CD8-positive, alpha-beta memory T cell (primary cell): Measurements from ENCODE around the gene NYAP1. TPM values are rescaled to one million over a fixed set of nuclear protein-coding genes. Genes with fewer than 3 reads are reported as not detected.
"Not testable (repeated sequence)": the region's sequence is repeated elsewhere in the genome, so short reads cannot be mapped to it uniquely, and the experiment has no call there.

Experiments
- CTCF ChIA-PET: fragments of 350-600 bp; sonication (Branson Sonifier 250); formaldehyde crosslinking; loops from one replicate; lab custom pipeline; 2021; ENCODE audit warnings: antibody characterized with exemption; lab: Charles Lee
- POLR2A ChIA-PET: fragments of 350-600 bp; sonication (Branson Sonifier 250); formaldehyde crosslinking; loops from one replicate; lab custom pipeline; 2021; ENCODE audit warnings: antibody characterized with exemption; lab: Charles Lee
- DNase-seq, 5 donors: peaks; one replicate each; pipeline versions ENCODE4 v3.0.0 to v3.0.0-alpha.2; 2020 to 2022; ENCODE audit warnings: mixed read lengths in 1 of 5
- H3K27ac ChIP-seq: one replicate; pipeline ENCODE4 v1.7.0; 2013; ENCODE audit warnings: low read depth, mild to moderate bottlenecking, low read length, moderate library complexity
- H3K27me3 ChIP-seq: 2 replicates; pipeline ENCODE4 v1.7.0; 2013; ENCODE audit warnings: low read length, mild to moderate bottlenecking; ENCODE audit not compliant: insufficient read depth, poor library complexity, severe bottlenecking
- H3K36me3 ChIP-seq: 2 replicates; pipeline ENCODE4 v1.7.0; 2013; ENCODE audit warnings: mild to moderate bottlenecking, low read length, moderate library complexity; ENCODE audit not compliant: insufficient read depth
- H3K4me1 ChIP-seq: 2 replicates; pipeline ENCODE4 v1.7.0; 2013; ENCODE audit warnings: mild to moderate bottlenecking, low read length, moderate library complexity; ENCODE audit not compliant: insufficient read depth
- H3K4me3 ChIP-seq: 2 replicates; pipeline ENCODE4 v1.7.0; 2013; ENCODE audit warnings: mild to moderate bottlenecking, low read length
- H3K9me3 ChIP-seq: 2 replicates; pipeline ENCODE4 v1.7.0; 2013; ENCODE audit warnings: mild to moderate bottlenecking, low read length
- H3K27ac Mint-ChIP-seq, 8 donors: one replicate each; pipeline ENCODE4 v1.8.0; 2020 to 2021; ENCODE audit warnings: mixed read lengths in 8 of 8, mild to moderate bottlenecking in 6 of 8, inconsistent platforms in 3 of 8, moderate library complexity in 3 of 8
- H3K27me3 Mint-ChIP-seq, 2 donors: one replicate each; pipeline ENCODE4 v1.8.0; 2020 to 2021; ENCODE audit warnings: mixed read lengths in 2 of 2, mild to moderate bottlenecking in 1 of 2, moderate library complexity in 1 of 2
- H3K36me3 Mint-ChIP-seq, 3 donors: one replicate each; pipeline ENCODE4 v1.8.0; 2020 to 2021; ENCODE audit warnings: mixed read lengths in 3 of 3, inconsistent platforms in 1 of 3, mild to moderate bottlenecking in 1 of 3
- H3K4me1 Mint-ChIP-seq, 3 donors: one replicate each; pipeline ENCODE4 v1.8.0; 2020 to 2021; ENCODE audit warnings: mixed read lengths in 3 of 3, inconsistent platforms in 1 of 3, mild to moderate bottlenecking in 1 of 3
- H3K4me3 Mint-ChIP-seq, 7 donors: one replicate each; pipeline ENCODE4 v1.8.0; 2020 to 2021; ENCODE audit warnings: mixed read lengths in 7 of 7, mild to moderate bottlenecking in 6 of 7, moderate library complexity in 4 of 7, inconsistent platforms in 2 of 7
- H3K9me3 Mint-ChIP-seq, 5 donors: one replicate each; pipeline ENCODE4 v1.8.0; 2020 to 2022; ENCODE audit warnings: mixed read lengths in 5 of 5, mild to moderate bottlenecking in 3 of 5, moderate library complexity in 2 of 5, inconsistent platforms in 1 of 5
- polyA plus RNA-seq: library from polyadenylated mRNA; unstranded; fragments of 300-500 nt; fragmentation: Illumina TruSeq; gene quantifications from one replicate; pipeline ENCODE4 v1.2.3, GENCODE V29; 2021
- total RNA-seq, 2 experiments: library from RNA; stranded (reverse); gene quantifications; one replicate each; pipeline ENCODE4 v1.2.3, GENCODE V29; 2021

The NYAP1 gene
- total and polyA plus RNA-seq, 3 experiments from 2014 or later = 0.13 to 0.18 TPM; not detected in 1

DNA sequence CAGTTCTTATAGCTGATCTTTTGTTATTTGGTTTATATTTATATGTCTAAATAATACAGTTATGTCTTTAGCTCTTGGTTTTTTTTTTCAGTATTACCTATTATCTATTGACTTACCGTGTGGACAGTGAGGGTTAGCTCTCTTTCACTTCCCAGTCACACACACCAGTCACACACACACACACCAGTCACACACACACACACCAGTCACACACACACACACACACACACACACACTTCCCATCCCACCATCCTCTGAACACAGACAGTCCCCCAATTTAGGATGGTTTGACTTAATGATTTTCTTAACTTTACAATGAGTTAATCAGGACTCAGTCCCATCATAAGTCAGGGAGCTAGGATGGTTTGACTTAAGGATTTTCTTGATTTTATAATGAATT, 36.4 kb downstream of the NYAP1 start:
- no peak overlapping the region for H3K4me3 ChIP-seq
- no peak overlapping the region for H3K27ac Mint-ChIP-seq
- DNase-seq = no peak
- H3K9me3 ChIP-seq = no peaks in the 10 kb centered on the region
- no peak overlapping the region for H3K4me3 Mint-ChIP-seq
- H3K27me3 ChIP-seq = no peaks in the 10 kb centered on the region
- no peak overlapping the region for H3K27ac ChIP-seq
- H3K9me3 Mint-ChIP-seq = no peaks in the 10 kb centered on the region
- no peaks in the 10 kb centered on the region for H3K36me3 ChIP-seq
- H3K36me3 Mint-ChIP-seq = no peaks in the 10 kb centered on the region
- peaks cover 26 to 28% (median 26%) of the 10 kb centered on the region in 3 donors for H3K4me1 Mint-ChIP-seq
- ChIA-PET CTCF (interaction anchor here (1.0 to 1.3 kb wide), 3 partner anchors 40 to 51 kb away, joined by 3 read pairs; partner anchors contain the start of gene TSC22D4), POLR2A (interaction anchor here (0.9 kb wide), 1 partner anchor 429 kb away, joined by 3 read pairs; no protein-coding TSS in a partner anchor)
- peaks cover 26% of the 10 kb centered on the region for H3K4me1 ChIP-seq
- H3K27me3 Mint-ChIP-seq = no peaks in the 10 kb centered on the region

- no peak overlapping the region for H3K27ac ChIP-seq
- H3K4me1 ChIP-seq = peaks cover 16% of the 10 kb centered on the region
- Mint-ChIP-seq H3K27ac (no peak overlapping the region), H3K4me3 (no peak overlapping the region), H3K27me3 (no peaks in the 10 kb centered on the region), H3K4me1 (peaks cover 16 to 19% (median 17%) of the 10 kb centered on the region in 3 donors), H3K9me3 (no peaks in the 10 kb centered on the region), H3K36me3 (no peaks in the 10 kb centered on the region)
- POLR2A ChIA-PET = no interaction called here
- H3K36me3 ChIP-seq = no peaks in the 10 kb centered on the region
- H3K4me3 ChIP-seq = no peak overlapping the region
- no peak for DNase-seq
- H3K27me3 ChIP-seq = no peaks in the 10 kb centered on the region
- CTCF ChIA-PET = interaction anchor here (1.3 kb wide), 1 partner anchor 42 kb away, joined by 3 read pairs; the partner anchor contains the start of gene TSC22D4
- no peaks in the 10 kb centered on the region for H3K9me3 ChIP-seq
Observed at GRCh38 chr7:100521076-100521475, 37.3 kb downstream of the NYAP1 start.

- not testable (repeated sequence) for H3K36me3 Mint-ChIP-seq
- CTCF ChIA-PET = interaction anchor here (1.0 kb wide), 1 partner anchor 13 kb away, joined by 3 read pairs; no protein-coding TSS in a partner anchor
Observed at GRCh38 chr7:100521909-100522593, 38.3 kb downstream of the NYAP1 start.

DNA sequence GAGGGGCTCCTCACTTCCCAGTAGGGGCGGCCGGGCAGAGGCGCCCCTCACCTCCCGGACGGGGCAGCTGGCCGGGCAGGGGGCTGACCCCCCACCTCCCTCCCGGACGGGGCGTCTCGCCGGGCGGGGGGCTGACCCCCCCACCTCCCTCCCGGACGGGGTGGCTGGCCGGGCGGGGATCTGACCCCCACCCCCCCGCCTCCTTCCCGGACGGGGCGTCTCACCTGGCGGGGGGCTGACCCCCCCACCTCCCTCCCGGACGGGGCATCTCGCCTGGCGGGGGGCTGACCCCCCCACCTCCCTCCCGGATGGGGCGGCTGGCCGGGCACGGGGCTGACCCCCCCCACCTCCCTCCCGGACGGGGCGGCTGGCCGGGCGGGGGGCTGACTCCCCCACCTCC, 39.5 kb downstream of the NYAP1 start:
- H3K27me3 Mint-ChIP-seq, H3K9me3 Mint-ChIP-seq, H3K36me3 ChIP-seq, CTCF ChIA-PET, H3K4me3 Mint-ChIP-seq, H3K27me3 ChIP-seq, H3K27ac ChIP-seq, H3K4me3 ChIP-seq, DNase-seq, H3K4me1 Mint-ChIP-seq, H3K27ac Mint-ChIP-seq, H3K36me3 Mint-ChIP-seq, H3K4me1 ChIP-seq, H3K9me3 ChIP-seq, POLR2A ChIA-PET: not testable (repeated sequence)

More at GRCh38 chr7:100521909-100522593, 38.3 kb downstream of the NYAP1 start:
- H3K4me3 ChIP-seq, H3K27me3 ChIP-seq, H3K4me1 ChIP-seq, H3K36me3 ChIP-seq, H3K4me3 Mint-ChIP-seq, H3K27ac ChIP-seq, H3K27me3 Mint-ChIP-seq, H3K9me3 Mint-ChIP-seq, DNase-seq, POLR2A ChIA-PET, H3K27ac Mint-ChIP-seq, H3K9me3 ChIP-seq: not testable (repeated sequence)
- H3K4me1 Mint-ChIP-seq = peaks cover 8 to 11% (median 9%) of the 10 kb centered on the region in 3 donors

GRCh38 chr7:100528108-100528866, 44.6 kb downstream of the NYAP1 start:
- H3K9me3 Mint-ChIP-seq, H3K4me1 Mint-ChIP-seq, DNase-seq, H3K27ac Mint-ChIP-seq, H3K9me3 ChIP-seq, H3K27me3 Mint-ChIP-seq, H3K4me1 ChIP-seq, H3K36me3 Mint-ChIP-seq, H3K4me3 Mint-ChIP-seq, POLR2A ChIA-PET, H3K27ac ChIP-seq, H3K4me3 ChIP-seq, H3K36me3 ChIP-seq, H3K27me3 ChIP-seq: not testable (repeated sequence)
- CTCF ChIA-PET = interaction anchor here (1.2 kb wide), 1 partner anchor 82 kb away, joined by 3 read pairs; no protein-coding TSS in a partner anchor

DNA sequence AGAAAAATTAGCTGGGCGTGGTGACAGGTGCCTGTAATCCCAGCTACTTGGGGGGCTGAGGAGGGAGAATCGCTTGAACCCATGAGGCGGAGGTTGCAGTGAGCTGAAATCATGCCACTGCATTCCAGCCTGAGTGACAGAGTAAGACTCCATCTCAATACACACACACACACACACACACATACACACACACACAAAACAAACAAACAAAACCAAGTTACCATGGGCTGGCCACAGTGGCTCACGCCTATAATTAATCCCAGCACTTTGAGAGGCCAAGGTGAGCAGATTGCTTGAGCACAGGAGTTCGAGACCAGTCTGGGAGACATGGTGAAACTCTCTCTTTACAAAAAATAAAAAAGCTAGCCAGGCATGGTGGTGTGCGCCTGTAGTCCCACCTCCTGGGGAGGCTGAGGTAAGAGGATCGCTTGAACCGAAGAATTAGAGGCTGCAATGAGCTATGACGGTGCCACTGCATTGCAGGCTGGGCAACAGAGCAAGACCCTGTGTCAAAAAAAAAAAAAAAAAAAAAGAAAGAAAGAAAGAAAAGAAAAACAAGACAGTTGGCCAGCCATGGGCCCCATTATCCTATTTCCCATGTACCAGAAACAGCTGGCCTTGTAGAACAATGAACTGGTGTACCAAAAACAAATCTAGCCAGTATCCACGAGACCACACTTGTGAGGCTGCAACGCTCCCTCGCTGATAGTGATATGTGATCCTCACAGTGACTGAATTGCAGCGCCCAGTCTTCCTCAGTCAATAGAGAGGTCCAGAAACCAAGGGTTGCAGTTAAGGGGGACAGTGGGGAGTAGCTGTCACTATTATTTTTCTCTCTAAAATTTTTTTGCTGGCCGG, 48.7 kb downstream of the NYAP1 start:
- H3K4me1 Mint-ChIP-seq = no peaks in the 10 kb centered on the region
- no peak for DNase-seq

DNA sequence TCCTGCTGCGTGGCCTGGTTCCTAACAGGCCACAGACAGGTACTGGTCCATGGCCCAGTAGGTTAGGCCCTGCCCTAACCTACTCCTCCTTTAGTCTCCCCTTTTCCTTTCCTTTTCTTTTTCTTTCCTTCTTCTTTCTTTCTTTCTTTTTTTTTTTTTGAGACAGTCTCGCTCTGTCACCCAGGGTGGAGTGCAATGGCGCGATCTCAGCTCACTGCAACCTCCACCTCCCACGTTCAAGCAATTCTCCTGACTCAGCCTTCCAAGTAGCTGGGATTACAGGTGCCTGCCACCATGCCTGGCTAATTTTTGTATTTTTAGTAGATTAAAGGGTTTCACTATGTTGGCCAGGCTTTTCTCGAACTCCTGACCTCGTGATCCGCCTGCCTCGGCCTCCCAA, 52.3 kb downstream of the NYAP1 start:
- H3K27ac Mint-ChIP-seq, H3K36me3 ChIP-seq, H3K27me3 ChIP-seq, H3K4me3 Mint-ChIP-seq, H3K27ac ChIP-seq, H3K9me3 ChIP-seq, H3K9me3 Mint-ChIP-seq, H3K27me3 Mint-ChIP-seq, CTCF ChIA-PET, H3K36me3 Mint-ChIP-seq, DNase-seq, H3K4me3 ChIP-seq: not testable (repeated sequence)
- POLR2A ChIA-PET = interaction anchor here (1.0 kb wide), 1 partner anchor 30 kb away, joined by 8 read pairs; no protein-coding TSS in a partner anchor
- H3K4me1 Mint-ChIP-seq = peaks cover 19 to 24% (median 21%) of the 10 kb centered on the region in 3 donors
- peaks cover 17% of the 10 kb centered on the region for H3K4me1 ChIP-seq

More for the DNA sequence above, 48.7 kb downstream of the NYAP1 start:
- Mint-ChIP-seq H3K9me3 (no peaks in the 10 kb centered on the region), H3K4me3 (no peak overlapping the region), H3K27me3 (no peaks in the 10 kb centered on the region), H3K36me3 (no peaks in the 10 kb centered on the region), H3K27ac (no peak overlapping the region)
- Histone ChIP-seq H3K27me3 (no peaks in the 10 kb centered on the region), H3K4me3 (no peak overlapping the region), H3K36me3 (no peaks in the 10 kb centered on the region), H3K4me1 (no peaks in the 10 kb centered on the region), H3K27ac (no peak overlapping the region), H3K9me3 (no peaks in the 10 kb centered on the region)
- ChIA-PET POLR2A (interaction anchor here (0.5 to 1.2 kb wide), 3 partner anchors 17 to 85 kb away, joined by 5 read pairs; no protein-coding TSS in a partner anchor), CTCF (interaction anchor here (0.9 to 2.3 kb wide), 3 partner anchors 27 to 50 kb away, joined by 3 to 13 read pairs (median 3); no protein-coding TSS in a partner anchor)
